Gastrocnemius medialis (tissue), 4 donors: Measurements from ENCODE around the gene ZDHHC1. TPM values are rescaled to one million over a fixed set of nuclear protein-coding genes. Genes with fewer than 3 reads are reported as not detected.

Source experiments
- ATAC-seq, 2 donors: fragments of 150-250 bp; one replicate each; pipeline ENCODE4 v1.9.1; 2016
- DNase-seq, 2 donors: peaks; one replicate each; pipeline ENCODE4 v3.0.0-alpha.2; 2019
- H3K27ac ChIP-seq, 4 donors: fragments of 200-600 bp; sonication (generic); 1 replicate in 1 of 4; 2 replicates in 3 of 4; pipeline ENCODE4 v1.5.1; 2016 to 2018; ENCODE audit warnings: mild to moderate bottlenecking in 2 of 4, moderate library complexity in 1 of 4
- H3K27me3 ChIP-seq, 3 donors: fragments of 200-600 bp; sonication (generic) in 2 of 3; 1 replicate in 1 of 3; 2 replicates in 2 of 3; pipeline versions ENCODE4 v1.5.1 to v1.6.0; 2016 to 2019; ENCODE audit warnings: mild to moderate bottlenecking in 1 of 3, moderate library complexity in 1 of 3
- H3K36me3 ChIP-seq, 2 donors: fragments of 200-600 bp; sonication (generic) in 1 of 2; one replicate each; pipeline ENCODE4 v1.5.1; 2017 to 2018
- H3K4me1 ChIP-seq, 2 donors: fragments of 200-600 bp; sonication (generic) in 1 of 2; one replicate each; pipeline ENCODE4 v1.5.1; 2016 to 2017; ENCODE audit warnings: mild to moderate bottlenecking in 2 of 2
- H3K4me3 ChIP-seq, 4 donors: fragments of 200-600 bp; sonication (generic) in 3 of 4; 1 replicate in 1 of 4; 2 replicates in 3 of 4; pipeline ENCODE4 v1.5.1; 2016 to 2019; ENCODE audit warnings: mild to moderate bottlenecking in 2 of 4
- H3K9me3 ChIP-seq, 3 donors: fragments of 200-600 bp; sonication (generic) in 2 of 3; 1 replicate in 1 of 3; 2 replicates in 2 of 3; pipeline ENCODE4 v1.5.1; 2016 to 2019
- CTCF ChIP-seq, 5 experiments: fragments of 450-650 bp in 3 of 5; fragments of 200-600 bp in 2 of 5; sonication (generic) in 2 of 5; IDR thresholded peaks in 4 of 5; conservative IDR thresholded peaks in 1 of 5; 1 replicate in 4 of 5; 2 replicates in 1 of 5; pipeline ENCODE4 v1.5.1; 2016 to 2019; ENCODE audit warnings: antibody characterized with exemption in 5 of 5, mild to moderate bottlenecking in 3 of 5, moderate library complexity in 3 of 5
- POLR2A ChIP-seq, 2 donors: fragments of 450-650 bp; IDR thresholded peaks; one replicate each; pipeline ENCODE4 v1.6.1; 2017; ENCODE audit warnings: antibody characterized with exemption in 2 of 2, mild to moderate bottlenecking in 2 of 2, moderate library complexity in 2 of 2
- in situ Hi-C, 4 donors: fragments of 200-750 bp; cut with MboI; loops; one replicate each; pipeline versions ENCODE4 v1.15.0 to v1.8.0; 2017; ENCODE audit warnings: low sequenced_read_pairs in 4 of 4
- intact Hi-C: fragments of 100-400 bp; cut with DNase I; formaldehyde crosslinking; loops from one replicate; pipeline ENCODE4 v1.15.1; 2023; ENCODE audit warnings: low total_unique reads
- total RNA-seq, 4 donors: library from RNA; depleted of rRNA; stranded (reverse); fragments of >200 nt; gene quantifications; one replicate each; pipeline versions ENCODE4 v1.1.0 to v1.2.3, GENCODE V29; 2016

The ZDHHC1 gene
- total RNA-seq, 4 donors from 2014 or later = 4.4 to 11.0 (median 8.9) TPM

DNA sequence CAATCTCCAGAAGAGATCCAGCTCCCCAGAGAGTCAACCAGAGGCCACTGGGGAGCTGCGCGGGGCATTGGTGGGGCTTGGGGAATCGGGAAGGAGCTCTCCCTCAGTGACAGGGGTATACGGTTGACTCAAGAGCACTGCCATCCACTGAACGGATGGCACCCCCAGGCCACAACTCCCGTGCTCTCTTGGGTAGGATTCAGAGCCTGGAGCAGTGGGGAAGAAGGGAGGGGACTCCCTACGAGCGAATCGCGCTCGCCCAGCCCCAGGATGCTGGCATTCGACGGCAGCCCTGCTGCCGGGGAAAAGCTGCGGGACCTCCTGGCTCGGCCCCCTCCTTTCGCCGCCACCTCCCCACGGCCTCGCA lies 22.5 kb downstream of the ZDHHC1 start:
- TF ChIP-seq CTCF (IDR thresholded peaks at IDR 0.05 in 4 of 5, conservative IDR thresholded peaks at IDR 0.05 in 1 of 5) (no peak), POLR2A (IDR thresholded peaks at IDR 0.05) (no peak)
- peak overlapping the region; percentile 52 to 60 (median 57) for H3K4me3 ChIP-seq
- peak overlapping the region; percentile 66 to 85 (median 75) for H3K27ac ChIP-seq

DNA sequence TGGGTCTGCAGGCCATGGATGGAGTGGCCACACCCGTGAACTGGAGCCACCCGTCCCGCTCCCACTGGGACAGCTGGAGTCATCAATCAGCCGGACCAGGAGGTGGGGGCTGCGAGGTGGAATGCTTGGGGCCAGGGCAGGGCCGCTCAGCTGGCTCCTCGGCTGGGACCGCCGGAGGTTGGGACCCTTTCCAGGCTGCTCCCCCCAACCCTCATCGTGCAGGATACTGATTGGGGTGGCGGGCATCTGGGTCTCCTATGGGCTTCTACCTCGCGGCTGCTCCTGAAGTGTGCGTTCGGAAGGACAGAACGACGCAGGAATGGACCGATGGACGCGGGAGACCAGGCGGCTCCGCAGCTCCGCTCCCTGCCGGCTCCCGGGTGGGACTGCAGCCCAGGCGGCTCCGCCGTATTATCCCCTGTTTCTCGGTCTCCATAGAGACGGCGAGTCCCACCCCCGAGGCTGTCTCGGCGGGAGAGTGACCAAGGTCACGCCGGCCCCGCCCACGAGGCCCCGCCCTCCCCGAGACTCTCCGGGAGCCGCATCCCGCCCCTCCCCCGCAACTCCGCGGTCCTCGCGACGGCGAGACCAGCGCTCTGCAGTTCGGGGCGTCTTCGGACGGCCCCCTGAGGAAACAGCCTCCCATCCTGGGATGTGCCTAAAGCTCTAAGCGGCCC lies 23.0 kb downstream of the ZDHHC1 start, which contains the start of gene TPPP3:
Gene TPPP3 (minus strand): TSS at position 388 of the 677 bp plus-strand sequence. CDS start 2,387 bp downstream, outside the sequence.
- ATAC-seq (peak; percentile 51 to 53), DNase-seq (peak; percentile 55 to 79)
- H3K9me3 ChIP-seq = no peaks in the 10 kb centered on the region
- in situ Hi-C loops = no loop called here
- peak within 1 kb of the TSS; percentile 52 to 60 (median 57) for H3K4me3 ChIP-seq
- H3K27me3 ChIP-seq = no peaks in the 10 kb centered on the region
- peak; percentile 24 to 33 for TF ChIP-seq POLR2A (IDR thresholded peaks at IDR 0.05)
- TF ChIP-seq CTCF (IDR thresholded peaks at IDR 0.05 in 4 of 5, conservative IDR thresholded peaks at IDR 0.05 in 1 of 5) = peak; percentile 56 to 72 (median 67)
- H3K27ac ChIP-seq = peak within 1 kb of the TSS; percentile 66 to 85 (median 75)
- intact Hi-C loops = loop anchor here (2.0 kb wide), 1 partner anchor 16 kb away; no protein-coding TSS in a partner anchor
- peaks cover 54 to 68% of the 10 kb centered on the region in 2 donors for H3K4me1 ChIP-seq
- H3K36me3 ChIP-seq = no peaks in the 10 kb centered on the region

More for the DNA sequence above, 22.5 kb downstream of the ZDHHC1 start:
- in situ Hi-C loops = no loop called here
- no peak for DNase-seq
- H3K4me1 ChIP-seq = peaks cover 54 to 68% of the 10 kb centered on the region in 2 donors
- peak in 1 of 2 donors; percentile 5 for ATAC-seq
- no peaks in the 10 kb centered on the region for H3K9me3 ChIP-seq
- H3K36me3 ChIP-seq = no peaks in the 10 kb centered on the region
- intact Hi-C loops = loop anchor here (2.0 kb wide), 1 partner anchor 17 kb away; no protein-coding TSS in a partner anchor
- no peaks in the 10 kb centered on the region for H3K27me3 ChIP-seq

GRCh38 chr16:67392301-67393059 lies 23.8 kb downstream of the ZDHHC1 start:
- Histone ChIP-seq H3K27me3 (no peaks in the 10 kb centered on the region), H3K27ac (peak overlapping the region; percentile 66 to 85 (median 75)), H3K4me3 (peak overlapping the region; percentile 52 to 60 (median 57)), H3K9me3 (no peaks in the 10 kb centered on the region), H3K4me1 (peaks cover 54 to 67% of the 10 kb centered on the region in 2 donors), H3K36me3 (no peaks in the 10 kb centered on the region)
- intact Hi-C loops = loop anchor here (2.0 kb wide), 1 partner anchor 16 kb away; no protein-coding TSS in a partner anchor
- in situ Hi-C loops = no loop called here
- ATAC-seq = no peak
- no peak for DNase-seq
- TF ChIP-seq CTCF (IDR thresholded peaks at IDR 0.05 in 4 of 5, conservative IDR thresholded peaks at IDR 0.05 in 1 of 5) (no peak), POLR2A (IDR thresholded peaks at IDR 0.05) (no peak)

DNA sequence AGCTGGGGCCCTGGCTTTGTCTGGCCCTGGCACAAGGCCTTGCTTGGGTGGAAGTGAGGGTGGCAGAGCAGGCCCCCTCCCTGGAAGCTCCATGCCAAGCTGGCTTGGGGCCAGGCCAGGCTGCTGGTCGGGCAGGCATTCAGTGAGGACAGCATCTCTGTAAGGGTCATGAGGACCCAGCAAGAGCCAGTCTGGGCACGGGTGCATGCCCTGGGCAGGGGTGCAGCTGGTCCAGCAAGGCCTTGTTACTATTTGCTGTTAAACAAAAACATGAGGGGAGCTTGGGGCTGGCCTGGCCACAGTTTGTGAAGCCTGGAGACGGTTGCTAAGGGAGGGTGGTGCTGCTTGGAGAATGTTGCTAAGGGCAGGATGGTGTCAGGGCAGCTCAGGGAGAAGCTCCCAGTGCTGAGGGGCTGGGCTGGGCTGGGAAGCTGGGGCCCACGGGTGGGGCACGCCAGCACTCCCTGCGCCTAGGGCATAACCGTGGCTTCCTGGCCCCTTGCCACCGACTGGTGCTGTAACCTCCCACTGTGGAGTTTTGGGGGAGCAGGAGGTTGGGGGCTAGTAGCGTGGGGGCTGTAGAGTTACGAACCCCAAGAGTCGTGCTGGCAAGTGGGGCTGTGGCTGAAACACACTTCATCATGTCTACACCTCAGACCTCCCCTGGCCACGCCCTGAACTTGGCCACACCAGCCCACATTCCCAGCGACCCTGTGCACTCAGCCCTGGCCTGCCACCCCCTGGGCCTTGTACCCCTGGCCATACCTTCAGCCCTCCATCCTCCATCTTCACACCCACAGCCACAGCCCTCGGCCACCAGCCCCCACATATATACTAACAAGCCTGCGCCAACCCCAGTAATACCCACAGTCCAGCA lies 24.6 kb downstream of the ZDHHC1 start:
- in situ Hi-C loops (no loop called here), intact Hi-C loops (loop anchor here (2.0 kb wide), 1 partner anchor 15 kb away; no protein-coding TSS in a partner anchor)
- no peak for DNase-seq
- H3K27me3 ChIP-seq = no peaks in the 10 kb centered on the region
- peak overlapping the region in 1 of 4 donors; percentile 52 for H3K4me3 ChIP-seq
- no peaks in the 10 kb centered on the region for H3K36me3 ChIP-seq
- H3K4me1 ChIP-seq = peaks cover 49 to 59% of the 10 kb centered on the region in 2 donors
- TF ChIP-seq CTCF (IDR thresholded peaks at IDR 0.05 in 4 of 5, conservative IDR thresholded peaks at IDR 0.05 in 1 of 5) (no peak), POLR2A (IDR thresholded peaks at IDR 0.05) (no peak)
- ATAC-seq = no peak
- H3K27ac ChIP-seq = peak overlapping the region; percentile 66 to 85 (median 75)
- no peaks in the 10 kb centered on the region for H3K9me3 ChIP-seq
